H9 (cell line): ENCODE data around the gene DOK6. TPM values are rescaled to one million over a fixed set of nuclear protein-coding genes. Genes with fewer than 3 reads are reported as not detected.

Source experiments
- DNase-seq: peaks from one replicate; pipeline ENCODE4 v3.0.0-alpha.2; 2017
- H2AFZ ChIP-seq: one replicate; pipeline ENCODE4 v1.6.1; 2013; ENCODE audit warnings: mild to moderate bottlenecking, low read length, control low read depth, moderate library complexity
- H2AK5ac ChIP-seq: 2 replicates; pipeline ENCODE4 v1.6.1; 2013; ENCODE audit warnings: low read length, control low read depth, mixed read lengths; ENCODE audit not compliant: insufficient read length
- H2BK120ac ChIP-seq: one replicate; pipeline ENCODE4 v1.6.1; 2013; ENCODE audit warnings: low read depth, mild to moderate bottlenecking, low read length, control low read depth, inconsistent platforms; ENCODE audit not compliant: poor library complexity, severe bottlenecking
- H2BK12ac ChIP-seq: 2 replicates; pipeline ENCODE4 v1.6.1; 2013; ENCODE audit warnings: low read length, control low read depth, mixed read lengths, low read depth; ENCODE audit not compliant: insufficient read length
- H2BK15ac ChIP-seq: 2 replicates; pipeline ENCODE4 v1.6.1; 2013; ENCODE audit warnings: low read depth, low read length, control low read depth
- H2BK20ac ChIP-seq: one replicate; pipeline ENCODE4 v1.6.1; 2013; ENCODE audit warnings: low read depth, mild to moderate bottlenecking, low read length, control low read depth, inconsistent platforms; ENCODE audit not compliant: poor library complexity, severe bottlenecking
- H2BK5ac ChIP-seq: 2 replicates; pipeline ENCODE4 v1.6.1; 2013; ENCODE audit warnings: low read length, control low read depth, mixed read lengths; ENCODE audit not compliant: insufficient read length
- H3K14ac ChIP-seq: 2 replicates; pipeline ENCODE4 v1.6.1; 2013; ENCODE audit warnings: low read length, control low read depth; ENCODE audit not compliant: insufficient read depth
- H3K18ac ChIP-seq: 2 replicates; pipeline ENCODE4 v1.6.1; 2013; ENCODE audit warnings: low read depth, mild to moderate bottlenecking, mixed read lengths, low read length, control low read depth; ENCODE audit not compliant: insufficient read length
- H3K23ac ChIP-seq: 2 replicates; pipeline ENCODE4 v1.6.1; 2013; ENCODE audit warnings: low read length, control low read depth, mixed read lengths, low read depth; ENCODE audit not compliant: insufficient read length
- H3K23me2 ChIP-seq: 2 replicates; pipeline ENCODE4 v1.6.1; 2013; ENCODE audit warnings: low read depth, mild to moderate bottlenecking, mixed read lengths, low read length, control low read depth; ENCODE audit not compliant: insufficient read length, poor library complexity, severe bottlenecking
- H3K27ac ChIP-seq: 2 replicates; pipeline ENCODE4 v1.5.1; 2013; ENCODE audit warnings: low read length, control low read depth, mixed read lengths, low read depth; ENCODE audit not compliant: insufficient read length
- H3K27me3 ChIP-seq: 2 replicates; pipeline ENCODE4 v1.6.1; 2013; ENCODE audit warnings: low read length, control low read depth, inconsistent platforms; ENCODE audit not compliant: insufficient read depth
- H3K4ac ChIP-seq: 2 replicates; pipeline ENCODE4 v1.6.1; 2013; ENCODE audit warnings: low read depth, mild to moderate bottlenecking, control low read depth, inconsistent platforms, low read length, moderate library complexity
- H3K4me1 ChIP-seq: 2 replicates; pipeline ENCODE4 v1.6.1; 2013; ENCODE audit warnings: low read length, control low read depth, inconsistent platforms; ENCODE audit not compliant: insufficient read depth
- H3K4me2 ChIP-seq: 2 replicates; pipeline ENCODE4 v1.6.1; 2013; ENCODE audit warnings: low read length, control low read depth, mixed read lengths; ENCODE audit not compliant: insufficient read length, insufficient read depth
- H3K56ac ChIP-seq: 2 replicates; pipeline ENCODE4 v1.6.1; 2013; ENCODE audit warnings: low read depth, mild to moderate bottlenecking, mixed read lengths, low read length, control low read depth; ENCODE audit not compliant: insufficient read length
- H3K79me1 ChIP-seq: 2 replicates; pipeline ENCODE4 v1.6.1; 2013; ENCODE audit warnings: low read depth, mild to moderate bottlenecking, moderate library complexity, low read length, control low read depth, inconsistent platforms; ENCODE audit not compliant: insufficient read depth, poor library complexity, severe bottlenecking
- H3K79me2 ChIP-seq: 2 replicates; pipeline ENCODE4 v1.6.1; 2013; ENCODE audit warnings: low read length, control low read depth, inconsistent platforms; ENCODE audit not compliant: insufficient read depth
- H3K9ac ChIP-seq: 2 replicates; pipeline ENCODE4 v1.6.1; 2013; ENCODE audit warnings: low read length, control low read depth, mixed read lengths; ENCODE audit not compliant: insufficient read length; ENCODE audit errors: extremely low read depth
- H3K9me3 ChIP-seq: one replicate; pipeline ENCODE4 v1.6.1; 2013; ENCODE audit warnings: low read depth, low read length, inconsistent platforms; ENCODE audit not compliant: control insufficient read depth
- H3T11ph ChIP-seq: one replicate; pipeline ENCODE4 v1.6.1; 2013; ENCODE audit warnings: mild to moderate bottlenecking, low read length, control low read depth, inconsistent platforms
- H4K20me1 ChIP-seq: one replicate; pipeline ENCODE4 v1.6.1; 2013; ENCODE audit not compliant: control insufficient read depth, insufficient read length, insufficient read depth
- H4K5ac ChIP-seq: 2 replicates; pipeline ENCODE4 v1.6.1; 2013; ENCODE audit warnings: low read depth, mild to moderate bottlenecking, mixed read lengths, low read length, control low read depth; ENCODE audit not compliant: insufficient read length
- H4K8ac ChIP-seq: replicated peaks from 2 replicates; pipeline ENCODE4 v1.6.1; 2013; ENCODE audit warnings: low read length, control low read depth, mixed read lengths, low read depth; ENCODE audit not compliant: insufficient read length
- H4K91ac ChIP-seq: 2 replicates; pipeline ENCODE4 v1.6.1; 2013; ENCODE audit warnings: low read depth, mild to moderate bottlenecking, moderate library complexity, mixed read lengths, low read length, control low read depth; ENCODE audit not compliant: insufficient read length
- H3K27ac Mint-ChIP-seq, 3 experiments: 2 replicates in 2 of 3; 3 replicates in 1 of 3; pipeline ENCODE4 v1.8.0; 2020 to 2021; ENCODE audit warnings: mixed read lengths in 3 of 3, mild to moderate bottlenecking in 1 of 3, moderate library complexity in 1 of 3
- H3K27me3 Mint-ChIP-seq: 2 replicates; pipeline ENCODE4 v1.8.0; 2021; ENCODE audit warnings: low read depth, mild to moderate bottlenecking, moderate library complexity, mixed read lengths
- H3K36me3 Mint-ChIP-seq, 3 experiments: 2 replicates in 2 of 3; 3 replicates in 1 of 3; pipeline ENCODE4 v1.8.0; 2020 to 2021; ENCODE audit warnings: low read depth in 3 of 3, mixed read lengths in 3 of 3; ENCODE audit not compliant: insufficient read depth in 1 of 3
- H3K4me1 Mint-ChIP-seq, 2 experiments: 2 replicates each; pipeline ENCODE4 v1.8.0; 2020; ENCODE audit warnings: mixed read lengths in 2 of 2
- H3K4me3 Mint-ChIP-seq, 2 experiments: 2 replicates in 1 of 2; 3 replicates in 1 of 2; pipeline ENCODE4 v1.8.0; 2020 to 2021; ENCODE audit warnings: mild to moderate bottlenecking in 2 of 2, mixed read lengths in 2 of 2, moderate library complexity in 1 of 2
- H3K9me3 Mint-ChIP-seq, 2 experiments: 2 replicates in 1 of 2; 3 replicates in 1 of 2; pipeline ENCODE4 v1.8.0; 2020; ENCODE audit warnings: mild to moderate bottlenecking in 2 of 2, mixed read lengths in 2 of 2, moderate library complexity in 1 of 2
- WGBS: extraction: QIAGEN DNeasy Blood & Tissue Kit; methylation state at CpG from one replicate; pipeline ENCODE4 v1.1.7; 2013; ENCODE audit warnings: missing lambda C conversion rate, low lambda C conversion rate, mixed read lengths; ENCODE audit not compliant: insufficient read length; ENCODE audit errors: extremely low coverage; 5-methylcytosine and 5-hydroxymethylcytosine counted together
- total RNA-seq: library from RNA; stranded (reverse); gene quantifications from 2 replicates; pipeline ENCODE4 v1.2.1, GENCODE V29; 2021
- TF ChIP-seq, protein P1 (sequence below): fragments of 200-600 bp; sonication (generic); conservative IDR thresholded peaks from 3 replicates; pipeline ENCODE4 v1.8.0; 2021; ENCODE audit warnings: antibody characterized with exemption, mild to moderate bottlenecking

The DOK6 gene
- total RNA-seq, 1 experiment from 2014 or later = 0.20 TPM

DNA sequence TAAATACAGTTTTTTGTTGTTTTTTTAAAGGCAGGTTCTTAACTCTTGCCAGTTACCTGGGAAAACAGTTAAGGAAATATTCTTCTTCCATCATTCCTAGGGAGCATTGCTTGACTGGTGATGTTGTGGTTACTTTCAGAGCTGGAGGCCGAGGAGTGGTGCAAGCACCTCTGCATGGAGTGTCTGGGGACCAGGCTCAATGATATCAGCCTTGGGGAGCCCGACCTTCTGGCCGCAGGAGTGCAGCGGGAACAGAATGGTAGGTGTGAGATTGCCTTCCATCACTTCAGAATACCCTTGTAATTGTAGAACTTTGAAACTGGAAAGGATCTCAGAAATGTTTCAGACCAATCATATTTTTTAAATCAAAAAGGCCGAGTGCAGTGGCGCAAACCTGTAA lies 276.9 kb downstream of the DOK6 start:
- no peaks in the 10 kb centered on the region for H3K9me3 ChIP-seq
- no peak overlapping the region for H2BK12ac ChIP-seq
- H3K27ac Mint-ChIP-seq = no peak overlapping the region; a peak in 1 of 7 replicates
- no peak overlapping the region for H3K4me2 ChIP-seq
- no peak overlapping the region for H2BK15ac ChIP-seq
- no peak overlapping the region for H3K27ac ChIP-seq
- no peak overlapping the region for H2AK5ac ChIP-seq
- no peaks in the 10 kb centered on the region for H3K27me3 Mint-ChIP-seq
- no peaks in the 10 kb centered on the region for H3K79me2 ChIP-seq
- no peaks in the 10 kb centered on the region for H4K20me1 ChIP-seq
- H3K23ac ChIP-seq = no peak overlapping the region
- H3K56ac ChIP-seq = no peak overlapping the region
- H3K36me3 Mint-ChIP-seq = no peaks in the 10 kb centered on the region
- WGBS = no CpG with 5 or more reads among the region's 6 CpGs
- no peak overlapping the region for H3K4ac ChIP-seq
- H3K4me3 Mint-ChIP-seq = no peak overlapping the region
- no peaks in the 10 kb centered on the region for H3K27me3 ChIP-seq
- H2AFZ ChIP-seq = no peak overlapping the region
- H3K9ac ChIP-seq = no peak overlapping the region
- no peak overlapping the region for H3K18ac ChIP-seq
- no peak overlapping the region for H2BK5ac ChIP-seq
- H3K4me1 Mint-ChIP-seq = peaks cover 12 to 24% of the 10 kb centered on the region in 2 experiments
- no peak overlapping the region for H2BK20ac ChIP-seq
- no peaks in the 10 kb centered on the region for H3K9me3 Mint-ChIP-seq
- H4K5ac ChIP-seq = no peak overlapping the region
- no peak overlapping the region for H4K8ac ChIP-seq
- H3K4me1 ChIP-seq = peaks cover 13% of the 10 kb centered on the region; the same call in 1 of the 2 replicates
- TF ChIP-seq, protein P1, sequence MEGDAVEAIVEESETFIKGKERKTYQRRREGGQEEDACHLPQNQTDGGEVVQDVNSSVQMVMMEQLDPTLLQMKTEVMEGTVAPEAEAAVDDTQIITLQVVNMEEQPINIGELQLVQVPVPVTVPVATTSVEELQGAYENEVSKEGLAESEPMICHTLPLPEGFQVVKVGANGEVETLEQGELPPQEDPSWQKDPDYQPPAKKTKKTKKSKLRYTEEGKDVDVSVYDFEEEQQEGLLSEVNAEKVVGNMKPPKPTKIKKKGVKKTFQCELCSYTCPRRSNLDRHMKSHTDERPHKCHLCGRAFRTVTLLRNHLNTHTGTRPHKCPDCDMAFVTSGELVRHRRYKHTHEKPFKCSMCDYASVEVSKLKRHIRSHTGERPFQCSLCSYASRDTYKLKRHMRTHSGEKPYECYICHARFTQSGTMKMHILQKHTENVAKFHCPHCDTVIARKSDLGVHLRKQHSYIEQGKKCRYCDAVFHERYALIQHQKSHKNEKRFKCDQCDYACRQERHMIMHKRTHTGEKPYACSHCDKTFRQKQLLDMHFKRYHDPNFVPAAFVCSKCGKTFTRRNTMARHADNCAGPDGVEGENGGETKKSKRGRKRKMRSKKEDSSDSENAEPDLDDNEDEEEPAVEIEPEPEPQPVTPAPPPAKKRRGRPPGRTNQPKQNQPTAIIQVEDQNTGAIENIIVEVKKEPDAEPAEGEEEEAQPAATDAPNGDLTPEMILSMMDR = no peak
- H4K91ac ChIP-seq = no peak overlapping the region
- H2BK120ac ChIP-seq = no peak overlapping the region
- no peak for DNase-seq
- H3K23me2 ChIP-seq = no peaks in the 10 kb centered on the region
- no peak overlapping the region for H3K14ac ChIP-seq
- no peak overlapping the region for H3T11ph ChIP-seq
- H3K79me1 ChIP-seq = no peaks in the 10 kb centered on the region
